IPS-18c (cell line): Measurements from ENCODE around the gene PKLR.

Source experiments
- H3K4me3 ChIP-seq: 2 replicates; pipeline ENCODE4 v1.7.0; 2013; ENCODE audit warnings: low read depth, mild to moderate bottlenecking, low read length, moderate library complexity; ENCODE audit not compliant: insufficient read depth
- H3K9me3 ChIP-seq: one replicate; pipeline ENCODE4 v1.6.1; 2013; ENCODE audit warnings: mild to moderate bottlenecking, low read length, moderate library complexity; ENCODE audit not compliant: control insufficient read depth, insufficient read depth

The PKLR gene

GRCh38 chr1:155272466-155273342 lies 28.5 kb downstream of the PKLR start:
- Histone ChIP-seq H3K9me3 (no peaks in the 10 kb centered on the region), H3K4me3 (peak overlapping the region; percentile 81)

DNA sequence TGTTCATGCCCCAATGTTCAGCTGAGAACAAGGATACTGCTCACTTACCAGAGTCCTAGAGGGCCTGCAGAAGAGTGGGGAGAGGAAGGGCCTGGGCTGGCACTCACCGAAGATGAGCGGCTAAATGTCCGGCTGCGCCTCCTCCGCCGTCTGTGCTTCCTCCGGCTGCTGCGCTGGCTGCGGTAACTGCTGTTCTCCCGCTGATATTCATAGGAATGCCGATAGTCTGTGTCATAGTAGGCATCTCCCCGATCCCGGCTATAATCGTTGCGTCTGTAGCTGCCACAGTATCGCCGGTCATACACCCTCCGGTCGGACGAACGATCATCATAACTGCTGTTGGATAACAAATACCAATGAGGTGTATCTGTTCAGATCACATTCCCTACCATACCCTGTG lies 31.9 kb downstream of the PKLR start:
- Histone ChIP-seq H3K9me3 (no peaks in the 10 kb centered on the region), H3K4me3 (no peak overlapping the region)

DNA sequence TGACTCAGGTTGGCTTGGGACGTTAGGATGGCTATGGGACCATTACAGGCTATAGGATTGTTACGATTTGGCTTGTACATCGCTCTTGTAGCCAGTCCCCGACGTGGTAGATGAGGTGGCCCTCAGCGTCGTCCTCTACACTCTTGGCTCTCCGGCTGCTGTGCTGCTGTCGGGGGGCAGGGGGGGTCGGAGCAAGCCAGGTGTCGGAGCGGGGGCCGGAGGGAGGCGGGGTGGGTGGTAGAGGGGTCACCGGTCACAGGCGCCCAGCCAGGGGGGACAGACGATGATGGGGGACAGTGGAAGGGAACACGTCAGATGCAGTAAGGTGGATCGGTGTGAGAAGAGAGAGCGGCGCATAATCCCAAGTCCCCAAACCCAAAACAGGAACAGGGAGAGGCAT lies 32.6 kb downstream of the PKLR start:
- H3K9me3 ChIP-seq = no peaks in the 10 kb centered on the region
- no peak overlapping the region for H3K4me3 ChIP-seq

- Histone ChIP-seq H3K4me3 (no peak overlapping the region), H3K9me3 (no peaks in the 10 kb centered on the region)
Observed at GRCh38 chr1:155267373-155267772, 33.9 kb downstream of the PKLR start.

GRCh38 chr1:155266553-155266952 lies 34.7 kb downstream of the PKLR start:
- Histone ChIP-seq H3K4me3 (no peak overlapping the region), H3K9me3 (no peaks in the 10 kb centered on the region)

- Histone ChIP-seq H3K4me3 (no peak overlapping the region), H3K9me3 (no peaks in the 10 kb centered on the region)
Observed at GRCh38 chr1:155263067-155263466, 38.2 kb downstream of the PKLR start.

- no peaks in the 10 kb centered on the region for H3K9me3 ChIP-seq
- H3K4me3 ChIP-seq = peak within 1 kb of the TSS; percentile 67
Observed at GRCh38 chr1:155261852-155262673, 39.2 kb downstream of the PKLR start, which contains the start of gene SCAMP3. Gene SCAMP3 (minus strand): TSS chr1:155262360. CDS start chr1:155262151, 209 bp downstream.

DNA sequence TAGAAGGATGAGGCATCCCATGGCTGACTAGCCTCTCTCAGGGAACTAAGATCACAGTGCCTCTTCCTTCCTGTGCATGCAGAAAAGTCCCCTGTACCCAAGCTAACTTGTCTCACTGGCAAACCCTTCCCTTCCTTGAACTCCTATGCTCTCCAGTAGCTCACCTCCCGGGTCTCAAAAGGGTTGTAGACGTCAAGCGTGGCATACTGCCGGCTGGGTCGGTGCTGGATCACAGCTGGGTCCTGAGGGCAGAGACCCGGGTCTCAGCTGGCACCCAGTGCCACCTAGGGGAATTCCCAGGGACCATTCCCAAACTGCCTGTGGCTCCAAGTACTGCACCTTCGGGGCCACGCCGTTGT lies 39.8 kb downstream of the PKLR start:
- no peaks in the 10 kb centered on the region for H3K9me3 ChIP-seq
- peak overlapping the region; percentile 67 for H3K4me3 ChIP-seq

GRCh38 chr1:155260276-155260675 lies 41.0 kb downstream of the PKLR start:
- Histone ChIP-seq H3K4me3 (no peak overlapping the region), H3K9me3 (no peaks in the 10 kb centered on the region)

DNA sequence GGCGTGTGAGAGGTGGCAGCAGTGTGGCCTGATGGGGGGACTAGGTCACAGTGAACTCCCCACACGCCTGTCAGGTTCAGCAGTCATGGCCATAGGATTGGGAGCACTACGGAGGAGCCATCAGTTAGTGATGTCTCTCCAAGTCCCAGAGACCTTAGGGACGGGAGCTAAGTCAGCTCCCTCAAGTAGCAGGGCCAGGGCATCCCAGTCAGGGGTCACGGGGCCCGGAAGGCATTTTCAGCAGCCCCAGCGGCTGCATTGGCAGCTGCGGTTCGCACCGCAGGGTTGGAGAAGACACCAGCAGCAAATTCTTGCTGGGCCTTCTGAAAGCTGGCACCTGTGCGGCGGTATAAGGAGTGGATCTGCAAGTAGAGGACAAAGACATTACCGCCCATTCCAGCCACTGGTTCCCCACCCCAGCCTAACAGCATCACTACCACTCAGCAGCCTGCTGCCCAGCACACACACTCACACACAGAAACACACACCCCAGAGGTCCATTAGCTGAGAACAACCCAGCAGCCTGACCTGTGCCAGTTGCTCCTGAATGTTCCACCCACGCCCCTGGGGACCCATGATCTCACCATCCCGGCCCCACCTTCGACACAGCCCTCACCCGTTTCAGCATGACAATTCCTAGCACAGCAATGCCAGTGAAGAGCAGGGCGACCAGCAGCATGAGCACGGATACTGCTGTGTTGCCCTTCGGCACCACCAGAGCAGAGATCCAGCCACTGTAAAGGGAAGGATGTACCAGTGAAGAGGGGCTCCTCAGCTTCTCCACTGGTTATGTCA lies 45.0 kb downstream of the PKLR start:
- Histone ChIP-seq H3K4me3 (peak overlapping the region; percentile 78; the same call in 1 of the 2 replicates), H3K9me3 (no peaks in the 10 kb centered on the region)

DNA sequence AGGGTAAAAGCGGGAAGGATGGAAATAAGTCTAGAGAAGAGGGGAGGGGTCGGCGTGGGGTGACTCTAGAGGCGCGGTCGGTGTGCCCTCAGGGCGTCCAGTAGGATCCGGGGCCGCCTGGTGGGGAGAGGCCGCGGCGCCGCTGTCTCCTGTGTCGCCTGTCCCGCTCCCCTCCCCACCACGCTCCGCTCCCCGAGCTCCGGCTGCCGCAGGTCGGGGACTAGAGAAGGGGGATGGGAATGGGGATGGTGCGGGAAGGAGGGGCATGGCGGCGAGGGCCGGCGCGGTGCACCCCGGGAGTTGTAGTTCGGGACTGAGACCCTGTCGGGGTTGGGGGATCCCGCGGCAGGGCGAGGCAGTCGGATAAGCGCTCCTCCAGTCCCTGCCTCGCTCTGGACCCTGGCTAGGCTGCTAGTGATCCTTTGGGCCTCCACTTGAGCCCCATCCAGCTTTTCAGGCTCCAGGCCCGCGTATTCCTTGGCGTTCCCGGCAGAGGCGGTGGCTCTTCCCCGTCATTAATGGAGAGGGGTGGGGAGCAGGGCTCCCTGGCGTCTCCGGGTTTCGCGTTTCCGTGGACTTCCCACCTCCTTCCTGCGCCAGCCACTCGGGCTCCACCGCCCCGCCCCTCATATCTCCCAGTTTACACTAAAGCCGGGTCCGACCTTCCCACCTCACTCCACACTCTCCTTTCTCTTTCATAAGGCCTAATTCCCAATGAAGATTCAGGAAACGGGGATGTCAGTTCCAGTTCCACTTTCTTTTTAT lies 45.8 kb downstream of the PKLR start, which contains the start of gene ENTREP3:
Gene ENTREP3 (minus strand): TSS at position 241 of the 765 bp plus-strand sequence. CDS start 606 bp downstream, outside the sequence.
- peak within 1 kb of the TSS; percentile 78 for H3K4me3 ChIP-seq
- H3K9me3 ChIP-seq = peaks cover 2% of the 10 kb centered on the region

DNA sequence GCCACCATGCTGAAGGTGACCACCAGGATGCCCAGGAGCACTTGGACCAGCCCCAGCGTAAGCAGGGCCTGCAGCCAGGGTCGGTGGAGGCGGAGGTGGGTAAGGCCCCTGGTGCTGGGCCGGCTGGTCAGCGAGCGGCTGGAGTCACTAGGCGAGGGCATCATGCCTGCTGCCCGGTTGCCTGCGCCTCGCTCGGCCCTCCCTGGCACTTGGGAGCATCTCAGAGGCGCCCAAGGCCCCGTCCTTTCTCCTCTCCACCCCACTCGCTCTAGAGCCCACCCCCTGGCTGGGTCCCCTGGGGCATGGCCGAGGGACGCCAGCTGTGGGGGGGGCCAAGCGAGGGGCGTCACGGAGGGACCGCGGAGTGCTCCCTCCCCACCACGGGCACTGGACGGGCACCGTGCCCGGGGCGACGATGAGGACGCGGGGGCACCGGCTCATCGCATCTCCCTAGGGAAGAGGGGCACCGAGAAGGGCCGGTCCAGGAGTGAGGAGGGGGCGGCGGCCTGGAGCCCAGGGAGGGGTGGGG lies 46.5 kb downstream of the PKLR start:
- Histone ChIP-seq H3K4me3 (peak overlapping the region; percentile 78), H3K9me3 (peaks cover 2% of the 10 kb centered on the region)

DNA sequence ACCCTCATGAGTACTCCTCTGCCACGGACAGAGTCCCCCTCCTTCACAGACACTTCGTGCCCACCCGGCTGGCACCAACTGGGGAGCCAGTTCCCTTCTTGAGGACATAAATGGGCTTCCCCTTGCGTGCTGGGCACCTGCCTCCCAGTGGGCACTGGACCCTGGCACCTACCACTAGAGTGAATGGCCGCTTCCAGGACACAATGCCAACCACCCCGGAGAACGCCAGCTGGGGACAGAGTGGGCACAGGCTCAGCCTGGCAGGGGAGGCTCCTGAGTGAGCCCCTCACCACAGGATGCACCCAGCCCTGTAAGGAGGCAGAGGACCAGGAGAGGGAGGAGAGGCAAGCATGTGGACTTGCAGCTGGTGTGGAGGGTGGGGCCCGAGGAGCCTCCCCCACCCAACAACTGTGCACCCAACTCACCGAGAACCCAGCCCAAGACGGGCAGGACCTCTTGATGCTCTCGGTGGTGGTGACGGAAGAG lies 47.0 kb downstream of the PKLR start:
- Histone ChIP-seq H3K4me3 (peak overlapping the region; percentile 78), H3K9me3 (peaks cover 2% of the 10 kb centered on the region)

- Histone ChIP-seq H3K9me3 (peaks cover 2% of the 10 kb centered on the region), H3K4me3 (peak overlapping the region; percentile 31)
Observed at GRCh38 chr1:155253797-155254196, 47.4 kb downstream of the PKLR start.

DNA sequence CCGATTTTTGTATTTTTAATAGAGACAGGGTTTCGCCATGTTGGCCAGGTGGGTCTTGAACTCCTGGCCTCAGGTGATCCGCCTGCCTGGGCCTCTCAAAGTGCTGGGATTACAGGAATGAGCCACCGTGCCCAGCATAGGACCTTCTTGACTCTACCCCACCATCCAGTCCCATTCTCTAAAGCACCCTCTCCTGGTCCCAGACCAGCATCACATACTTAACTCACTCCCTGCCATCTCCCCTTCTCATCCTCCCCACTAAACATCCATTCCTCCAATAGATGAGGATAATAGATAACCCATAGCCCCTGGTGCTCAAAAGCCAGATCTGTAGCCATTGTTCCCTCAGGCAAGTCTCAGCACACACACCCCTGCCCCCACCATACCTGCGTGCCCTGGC lies 48.0 kb downstream of the PKLR start:
- Histone ChIP-seq H3K9me3 (peaks cover 2% of the 10 kb centered on the region), H3K4me3 (peak overlapping the region; percentile 31; the same call in 1 of the 2 replicates)

GRCh38 chr1:155251566-155251965 lies 49.7 kb downstream of the PKLR start:
- H3K4me3 ChIP-seq = no peak overlapping the region
- peaks cover 2% of the 10 kb centered on the region for H3K9me3 ChIP-seq
